IPS-NIHi7 (cell line): ENCODE measurements around the gene ZNF442.
"Not testable (repeated sequence)": the region's sequence is repeated elsewhere in the genome, so short reads cannot be mapped to it uniquely, and the experiment has no call there.

ENCODE experiments used
- DNase-seq: peaks from one replicate; pipeline ENCODE4 v3.0.0; 2012; ENCODE audit warnings: mixed read lengths; ENCODE audit errors: extremely low spot score

Gene ZNF442

GRCh38 chr19:12330340-12330739 lies 35.1 kb downstream of the ZNF442 start:
- no peak for DNase-seq

GRCh38 chr19:12325690-12326089 lies 39.8 kb downstream of the ZNF442 start:
- no peak for DNase-seq

- DNase-seq, result no peak
These were observed 46.6 kb downstream of the ZNF442 start for GRCh38 chr19:12318782-12319413.

- DNase-seq, result no peak
These were observed 50.9 kb downstream of the ZNF442 start for GRCh38 chr19:12314553-12314952.

- DNase-seq, result not testable (repeated sequence)
These were observed 56.6 kb downstream of the ZNF442 start for GRCh38 chr19:12308891-12309290.
